Measurements from ENCODE around the gene MPI.

MPI gene

GRCh38 chr15:74889883-74890664, at the start of gene MPI:
TSS of gene MPI (plus strand) at chr15:74890042. CDS start at chr15:74890074, 32 bp downstream.
- peak; percentile 59 for DNase-seq

GRCh38 chr15:74840851-74841775, 48.7 kb upstream of the MPI start:
- no peak for DNase-seq

- no peak for DNase-seq
Observed at GRCh38 chr15:74841891-74842373, 47.9 kb upstream of the MPI start.

GRCh38 chr15:74842581-74843444, 47.0 kb upstream of the MPI start, which contains the start of gene ULK3:
TSS of gene ULK3 (minus strand) at chr15:74843156. CDS start at chr15:74843105, 51 bp downstream.
- peak; percentile 53 for DNase-seq

GRCh38 chr15:74843445-74843828, 46.4 kb upstream of the MPI start:
- DNase-seq: no peak

- no peak for DNase-seq
Observed at GRCh38 chr15:74843891-74844299, 45.9 kb upstream of the MPI start.

- no peak for DNase-seq
Observed at GRCh38 chr15:74844319-74845207, 45.3 kb upstream of the MPI start.

- no peak for DNase-seq
Observed at GRCh38 chr15:74845208-74845568, 44.7 kb upstream of the MPI start.

- DNase-seq: no peak
Observed at GRCh38 chr15:74845581-74845980, 44.3 kb upstream of the MPI start.

- DNase-seq: no peak
Observed at GRCh38 chr15:74847432-74847831, 42.4 kb upstream of the MPI start.

- DNase-seq: no peak
Observed at GRCh38 chr15:74850393-74850792, 39.4 kb upstream of the MPI start.

GRCh38 chr15:74851960-74852359, 37.9 kb upstream of the MPI start:
- no peak for DNase-seq

GRCh38 chr15:74854453-74855022, 35.3 kb upstream of the MPI start:
- DNase-seq: no peak

GRCh38 chr15:74855857-74856256, 34.0 kb upstream of the MPI start:
- no peak for DNase-seq

- DNase-seq: no peak
Observed at GRCh38 chr15:74856537-74856936, 33.3 kb upstream of the MPI start.

- no peak for DNase-seq
Observed at GRCh38 chr15:74857082-74857655, 32.7 kb upstream of the MPI start.

GRCh38 chr15:74857671-74858368, 32.0 kb upstream of the MPI start:
- DNase-seq: no peak

GRCh38 chr15:74858369-74858740, 31.5 kb upstream of the MPI start:
- DNase-seq: no peak

- no peak for DNase-seq
Observed at GRCh38 chr15:74863239-74864056, 26.4 kb upstream of the MPI start.

Measured in SHP77 treated with DMSO at 0.1 percent for 48 hours (cell line).